Immature natural killer cell (primary cell): ENCODE data around the gene MGLL. TPM values are rescaled to one million over a fixed set of nuclear protein-coding genes. Genes with fewer than 3 reads are reported as not detected.

Experiments used
- DNase-seq, 3 donors: peaks; one replicate each; pipeline ENCODE4 v3.0.0; 2022; ENCODE audit warnings: mixed read lengths in 1 of 3
- H3K27ac Mint-ChIP-seq, 6 donors: one replicate each; pipeline ENCODE4 v1.8.0; 2020; ENCODE audit warnings: mixed read lengths in 6 of 6, mild to moderate bottlenecking in 5 of 6, inconsistent platforms in 4 of 6, moderate library complexity in 3 of 6
- H3K27me3 Mint-ChIP-seq, 3 donors: one replicate each; pipeline ENCODE4 v1.8.0; 2020 to 2021; ENCODE audit warnings: low read depth in 3 of 3, mild to moderate bottlenecking in 3 of 3, mixed read lengths in 3 of 3, moderate library complexity in 3 of 3, inconsistent platforms in 1 of 3
- H3K36me3 Mint-ChIP-seq, 3 donors: one replicate each; pipeline ENCODE4 v1.8.0; 2020; ENCODE audit warnings: mixed read lengths in 3 of 3, inconsistent platforms in 2 of 3, mild to moderate bottlenecking in 2 of 3
- H3K4me1 Mint-ChIP-seq, 2 donors: one replicate each; pipeline ENCODE4 v1.8.0; 2020; ENCODE audit warnings: inconsistent platforms in 2 of 2, mild to moderate bottlenecking in 2 of 2, mixed read lengths in 2 of 2, moderate library complexity in 1 of 2
- H3K4me3 Mint-ChIP-seq, 5 donors: one replicate each; pipeline ENCODE4 v1.8.0; 2020; ENCODE audit warnings: mild to moderate bottlenecking in 5 of 5, mixed read lengths in 5 of 5, inconsistent platforms in 3 of 5, moderate library complexity in 3 of 5
- H3K9me3 Mint-ChIP-seq, 6 donors: one replicate each; pipeline ENCODE4 v1.8.0; 2020; ENCODE audit warnings: mild to moderate bottlenecking in 6 of 6, mixed read lengths in 6 of 6, inconsistent platforms in 4 of 6, moderate library complexity in 3 of 6
- polyA plus RNA-seq, 3 donors: library from polyadenylated mRNA; unstranded; fragments of 300-500 nt; fragmentation: Illumina TruSeq; gene quantifications; one replicate each; pipeline ENCODE4 v1.2.3, GENCODE V29; 2021

MGLL gene
- polyA plus RNA-seq, result 1 to 10 TPM; 2.6 to 3.6 (median 2.6) TPM

DNA sequence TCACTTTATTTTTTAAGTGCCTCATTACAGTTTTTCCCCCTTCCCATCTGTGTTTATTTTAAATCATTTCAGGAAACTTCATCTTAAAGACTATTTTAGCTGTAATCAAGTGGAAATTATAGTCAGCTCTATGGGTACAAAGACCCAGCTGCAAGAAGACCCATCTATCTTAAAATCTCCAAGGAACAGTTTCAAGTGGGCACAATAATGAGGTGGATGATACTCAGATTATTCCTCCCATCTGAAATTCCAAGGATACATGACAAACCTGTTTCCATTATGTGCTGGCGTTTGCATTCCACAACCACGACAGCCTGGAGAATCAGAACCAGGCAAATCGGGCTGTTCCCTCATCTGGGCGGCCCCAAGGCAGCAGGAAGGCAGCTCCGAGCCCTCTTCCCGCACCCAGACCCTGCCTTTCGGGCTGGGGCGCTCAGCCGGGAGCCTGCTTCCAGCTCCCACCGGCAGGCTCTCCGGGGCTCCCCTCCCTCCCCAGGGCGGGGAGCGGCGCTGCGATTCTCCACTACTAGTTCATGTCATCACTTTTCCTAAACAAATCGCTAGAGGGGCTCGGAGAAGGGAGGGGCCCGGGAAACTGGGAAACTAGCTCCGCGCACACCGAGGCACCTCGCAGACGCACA is at the start of gene MGLL:
Gene MGLL, minus strand, starts transcription at position 475 of the 641 bp plus-strand sequence. Its CDS starts 197 bp downstream, at position 278.
- Mint-ChIP-seq H3K4me3 (peak within 1 kb of the TSS; percentile 68 to 89 (median 85)), H3K36me3 (peaks cover 0 to 4% (median 0%) of the 10 kb centered on the region in 3 donors), H3K27me3 (peaks cover 1 to 24% (median 8%) of the 10 kb centered on the region in 3 donors), H3K27ac (no peak within 1 kb of the TSS), H3K9me3 (no peaks in the 10 kb centered on the region), H3K4me1 (peaks cover 9 to 14% of the 10 kb centered on the region in 2 donors)
- DNase-seq, result no peak

DNA sequence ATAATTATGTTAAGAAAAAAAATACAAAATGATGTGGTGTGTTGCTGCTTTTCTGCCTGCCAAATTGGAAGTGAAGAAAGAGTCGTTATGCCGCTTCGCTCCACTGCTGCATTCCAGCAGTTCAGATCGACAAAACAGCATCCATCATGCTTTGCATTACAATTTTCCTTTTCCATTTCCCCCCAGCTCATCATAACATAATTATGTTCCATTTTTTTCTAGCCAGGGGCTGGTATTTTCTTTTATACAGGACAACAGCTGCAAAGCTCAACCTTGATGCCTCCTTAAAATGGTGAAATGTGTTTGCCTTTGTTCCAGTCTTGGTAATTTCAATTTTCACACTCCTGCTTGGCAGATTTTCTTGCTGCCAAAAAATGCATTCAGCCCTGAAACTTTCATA is 47.8 kb upstream of the MGLL start:
- Mint-ChIP-seq H3K9me3 (no peaks in the 10 kb centered on the region), H3K4me1 (no peaks in the 10 kb centered on the region), H3K27me3 (peaks cover 0 to 11% (median 0%) of the 10 kb centered on the region in 3 donors), H3K27ac (no peak overlapping the region), H3K4me3 (no peak overlapping the region), H3K36me3 (no peaks in the 10 kb centered on the region)
- no peak for DNase-seq

DNA sequence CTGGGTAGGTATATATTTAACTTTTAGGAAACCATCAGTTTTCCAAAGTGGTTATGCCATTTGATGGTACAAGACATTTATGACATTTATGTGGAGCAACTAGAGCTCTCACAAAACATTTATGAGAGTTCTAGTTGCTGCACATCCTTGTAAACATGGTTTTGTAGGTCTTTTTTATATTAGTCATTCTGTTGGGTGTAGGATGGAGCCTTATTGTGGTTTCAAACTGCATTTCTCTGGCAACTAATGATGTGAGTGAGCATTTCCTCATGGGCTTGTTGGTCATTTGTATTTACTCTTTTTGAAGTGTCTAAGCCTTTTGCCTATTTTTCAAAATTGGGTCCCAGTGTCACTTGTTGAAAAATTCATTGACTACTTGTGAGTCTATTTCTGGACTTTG is 45.7 kb upstream of the MGLL start:
- H3K4me1 Mint-ChIP-seq, result no peaks in the 10 kb centered on the region
- no peaks in the 10 kb centered on the region for H3K36me3 Mint-ChIP-seq
- H3K4me3 Mint-ChIP-seq, result no peak overlapping the region
- DNase-seq, result no peak
- peaks cover 0 to 11% (median 0%) of the 10 kb centered on the region in 3 donors for H3K27me3 Mint-ChIP-seq
- H3K9me3 Mint-ChIP-seq, result no peaks in the 10 kb centered on the region
- no peak overlapping the region for H3K27ac Mint-ChIP-seq

DNA sequence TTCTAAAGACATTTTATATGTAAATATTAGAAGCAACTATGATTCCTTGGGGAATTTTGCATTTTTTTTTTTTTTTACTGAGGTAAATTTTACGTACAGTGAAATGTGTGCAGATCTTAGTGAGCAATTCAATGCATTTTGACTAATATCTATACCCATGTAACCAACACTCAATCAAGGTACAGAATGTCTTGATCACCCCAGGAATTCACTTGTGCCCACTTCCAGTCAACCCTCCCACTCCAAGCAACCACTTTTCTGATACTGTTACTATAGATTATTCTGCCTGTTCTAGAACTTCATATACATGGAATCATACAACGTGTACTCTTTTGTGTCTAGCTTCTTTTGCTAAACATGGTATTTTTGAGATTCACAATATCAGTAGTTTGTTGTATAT is 45.1 kb upstream of the MGLL start:
- H3K4me1 Mint-ChIP-seq, result no peaks in the 10 kb centered on the region
- H3K9me3 Mint-ChIP-seq, result no peaks in the 10 kb centered on the region
- H3K27me3 Mint-ChIP-seq, result peaks cover 0 to 10% (median 0%) of the 10 kb centered on the region in 3 donors
- no peak overlapping the region for H3K4me3 Mint-ChIP-seq
- DNase-seq, result no peak
- H3K27ac Mint-ChIP-seq, result no peak overlapping the region
- no peaks in the 10 kb centered on the region for H3K36me3 Mint-ChIP-seq

DNA sequence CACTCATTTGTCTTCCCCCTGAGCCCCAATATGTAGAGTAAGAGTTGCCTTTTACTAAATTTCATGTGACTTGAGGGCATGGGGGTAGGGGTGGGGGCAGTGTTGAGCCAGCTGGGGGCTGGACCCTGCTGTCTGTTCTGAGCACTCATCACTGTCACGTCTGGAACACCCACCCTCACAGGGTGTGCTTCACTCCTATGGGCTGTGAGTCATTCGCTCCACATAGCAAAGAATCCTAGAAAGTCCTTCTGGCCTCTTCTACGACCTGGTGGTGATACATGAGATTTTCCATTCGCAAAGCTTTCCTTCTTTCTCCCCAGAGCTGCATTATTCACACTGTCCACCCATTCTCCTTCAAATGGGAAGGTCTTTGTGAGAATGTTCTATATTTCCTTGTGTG is 43.6 kb upstream of the MGLL start:
- H3K27ac Mint-ChIP-seq, result no peak overlapping the region
- no peak for DNase-seq
- H3K4me3 Mint-ChIP-seq, result no peak overlapping the region
- peaks cover 0 to 7% (median 0%) of the 10 kb centered on the region in 3 donors for H3K27me3 Mint-ChIP-seq
- H3K4me1 Mint-ChIP-seq, result no peaks in the 10 kb centered on the region
- no peaks in the 10 kb centered on the region for H3K9me3 Mint-ChIP-seq
- no peaks in the 10 kb centered on the region for H3K36me3 Mint-ChIP-seq

DNA sequence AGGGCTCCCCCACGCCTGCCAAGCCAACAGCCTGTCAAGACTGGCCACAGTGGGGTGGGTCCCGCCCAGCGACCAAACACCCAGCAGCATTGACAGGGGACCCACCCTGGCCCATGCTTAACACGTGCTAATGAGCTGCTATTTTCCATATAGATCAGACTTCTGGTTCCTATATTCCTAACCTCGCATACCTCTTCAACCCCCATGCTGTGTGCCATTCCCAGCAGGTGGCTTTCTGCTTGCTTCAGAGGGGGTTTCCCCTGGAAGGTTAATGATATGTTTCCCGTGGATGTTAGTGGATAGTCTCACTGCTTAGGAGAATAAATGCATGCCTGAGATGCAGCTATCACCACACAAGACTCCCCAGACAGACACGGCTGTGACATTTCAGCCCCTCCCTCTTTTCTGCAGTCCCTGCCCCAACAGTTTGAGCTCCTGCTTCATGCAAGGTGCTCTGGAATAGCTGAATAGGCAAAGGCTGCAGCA is 37.9 kb upstream of the MGLL start:
- H3K27me3 Mint-ChIP-seq, result peaks cover 0 to 2% (median 2%) of the 10 kb centered on the region in 3 donors
- DNase-seq, result no peak
- H3K9me3 Mint-ChIP-seq, result no peaks in the 10 kb centered on the region
- H3K36me3 Mint-ChIP-seq, result no peaks in the 10 kb centered on the region
- H3K4me3 Mint-ChIP-seq, result no peak overlapping the region
- H3K27ac Mint-ChIP-seq, result no peak overlapping the region
- peaks cover 0 to 6% of the 10 kb centered on the region in 2 donors for H3K4me1 Mint-ChIP-seq

DNA sequence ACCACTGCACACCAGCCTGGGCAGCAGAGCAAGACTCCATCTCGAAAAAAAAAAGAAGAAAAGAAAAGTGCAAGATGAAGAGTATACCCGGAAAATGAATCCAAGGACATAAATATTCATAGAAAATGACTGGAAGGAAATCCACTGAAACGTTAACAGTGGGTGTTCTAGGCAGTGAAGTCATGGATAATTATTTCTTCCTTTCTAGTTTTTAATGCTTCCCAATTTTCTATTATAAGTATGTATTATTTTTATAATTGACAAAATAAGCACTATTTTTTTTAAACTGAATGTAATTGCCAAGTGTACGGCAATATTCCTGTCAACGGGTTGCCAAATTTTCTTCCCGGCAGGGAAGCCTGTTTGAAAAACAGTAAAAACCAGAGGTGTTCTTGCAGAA is 37.4 kb upstream of the MGLL start:
- Mint-ChIP-seq H3K4me1 (peaks cover 0 to 6% of the 10 kb centered on the region in 2 donors), H3K27ac (no peak overlapping the region), H3K9me3 (no peaks in the 10 kb centered on the region), H3K36me3 (no peaks in the 10 kb centered on the region), H3K4me3 (no peak overlapping the region), H3K27me3 (peaks cover 0 to 2% (median 2%) of the 10 kb centered on the region in 3 donors)
- DNase-seq, result no peak

DNA sequence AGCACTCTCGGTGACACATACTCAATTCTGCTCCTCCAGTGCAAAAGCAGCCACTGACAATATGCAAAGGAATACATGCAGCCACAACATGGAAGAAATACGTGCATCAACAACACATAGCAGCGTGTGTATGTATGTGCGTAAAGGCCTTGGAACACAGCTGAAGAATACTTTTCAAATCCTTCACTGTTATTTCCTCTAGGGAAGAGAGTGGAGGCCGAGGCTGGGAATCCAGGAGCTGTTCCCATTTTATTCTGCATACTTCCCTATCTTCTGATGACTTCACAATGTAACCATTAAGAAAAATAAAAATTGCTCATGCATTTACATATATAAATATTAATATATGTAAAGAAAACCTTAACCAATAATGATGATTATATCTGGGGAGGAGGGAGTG is 36.6 kb upstream of the MGLL start:
- Mint-ChIP-seq H3K9me3 (no peaks in the 10 kb centered on the region), H3K27me3 (peaks cover 0 to 2% (median 2%) of the 10 kb centered on the region in 3 donors), H3K36me3 (no peaks in the 10 kb centered on the region), H3K4me3 (no peak overlapping the region), H3K4me1 (peaks cover 0 to 6% of the 10 kb centered on the region in 2 donors), H3K27ac (no peak overlapping the region)
- no peak for DNase-seq

DNA sequence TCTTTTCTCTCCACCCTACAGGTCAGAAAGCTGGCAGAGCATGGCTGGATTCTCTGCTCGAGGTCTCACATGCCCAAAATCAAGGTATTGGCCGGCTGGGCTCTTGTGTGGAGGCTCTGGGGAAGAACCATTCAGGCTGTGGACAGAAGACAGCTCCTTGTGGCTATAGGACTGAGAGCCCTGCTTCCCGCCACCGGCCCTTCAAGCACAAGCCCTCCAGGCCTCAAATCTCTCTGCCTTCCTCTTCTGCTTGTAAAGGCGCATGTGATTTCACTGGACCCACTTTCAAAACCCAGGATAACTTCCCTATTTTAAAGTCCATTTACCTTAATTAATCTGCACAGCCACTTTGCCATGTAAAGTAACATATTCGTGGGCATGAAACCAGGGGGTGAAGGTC is 36.2 kb upstream of the MGLL start:
- H3K36me3 Mint-ChIP-seq, result no peaks in the 10 kb centered on the region
- DNase-seq, result no peak
- H3K4me3 Mint-ChIP-seq, result no peak overlapping the region
- no peak overlapping the region for H3K27ac Mint-ChIP-seq
- H3K27me3 Mint-ChIP-seq, result peaks cover 0 to 4% (median 2%) of the 10 kb centered on the region in 3 donors
- peaks cover 0 to 6% of the 10 kb centered on the region in 2 donors for H3K4me1 Mint-ChIP-seq
- no peaks in the 10 kb centered on the region for H3K9me3 Mint-ChIP-seq

DNA sequence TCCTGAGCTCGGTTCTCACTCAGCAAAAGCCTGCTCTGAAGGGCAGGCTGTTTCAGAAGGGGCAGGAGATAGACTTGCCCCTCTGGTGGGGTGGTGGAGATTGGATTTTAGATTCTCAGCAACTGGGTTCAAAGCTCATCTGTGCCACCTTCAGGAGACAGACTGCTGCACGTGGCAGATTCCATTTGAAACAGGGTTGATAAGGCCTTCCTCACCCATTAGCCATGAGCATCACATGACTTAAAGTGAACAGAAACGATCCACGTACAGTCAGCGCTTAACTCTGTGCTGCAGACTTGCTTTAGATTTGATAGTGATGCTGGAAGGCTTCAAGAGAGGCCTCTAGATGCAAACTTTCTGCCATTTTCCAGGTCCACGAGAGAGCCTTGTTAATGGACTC is 35.0 kb upstream of the MGLL start:
- Mint-ChIP-seq H3K4me3 (no peak overlapping the region), H3K27me3 (peaks cover 0 to 4% (median 2%) of the 10 kb centered on the region in 3 donors), H3K27ac (no peak overlapping the region), H3K4me1 (peaks cover 0 to 6% of the 10 kb centered on the region in 2 donors), H3K36me3 (no peaks in the 10 kb centered on the region), H3K9me3 (no peaks in the 10 kb centered on the region)
- no peak for DNase-seq

DNA sequence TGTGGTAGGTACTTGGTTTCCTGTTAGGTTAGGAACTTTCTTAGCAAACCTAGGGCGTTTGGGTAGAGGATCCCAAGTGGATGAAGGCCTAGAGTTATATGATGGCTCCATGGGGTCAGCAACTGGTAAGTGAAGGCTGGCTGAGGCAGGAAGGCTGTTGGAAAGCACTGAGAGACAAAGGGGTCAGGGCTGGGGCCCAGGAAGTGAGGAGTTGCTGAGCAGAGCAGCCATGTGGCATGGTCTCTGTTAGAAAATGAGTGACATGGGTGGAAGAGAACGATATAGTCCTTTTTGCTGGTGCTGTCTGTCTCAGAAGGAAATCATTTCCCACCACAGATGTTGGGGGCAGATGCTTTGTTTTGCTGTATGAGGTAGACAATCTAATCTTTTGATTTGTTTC is 34.5 kb upstream of the MGLL start:
- no peak for DNase-seq
- Mint-ChIP-seq H3K4me3 (no peak overlapping the region), H3K9me3 (no peaks in the 10 kb centered on the region), H3K36me3 (no peaks in the 10 kb centered on the region), H3K27ac (peak overlapping the region in 1 of 6 donors; percentile 1), H3K27me3 (peaks cover 0 to 4% (median 2%) of the 10 kb centered on the region in 3 donors), H3K4me1 (peaks cover 0 to 6% of the 10 kb centered on the region in 2 donors)

DNA sequence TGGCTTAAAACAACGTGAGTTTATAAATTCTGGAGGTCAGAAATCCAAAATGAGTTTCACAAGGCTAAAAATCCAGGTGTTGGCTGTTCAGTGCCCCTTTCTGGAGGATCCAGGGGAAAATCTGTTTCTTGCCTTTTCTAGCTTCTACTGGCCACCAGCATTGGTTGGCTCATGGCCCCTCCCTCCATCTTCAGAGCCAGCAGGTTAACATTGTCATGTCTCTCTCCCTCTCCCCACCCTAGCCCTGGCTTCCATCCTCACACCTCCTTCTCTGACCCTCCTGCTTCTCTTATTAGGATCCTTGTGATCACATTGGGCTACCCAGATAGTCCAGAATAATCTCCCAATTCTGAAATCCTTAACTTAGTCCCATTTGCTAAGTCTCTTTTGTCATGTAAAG is 32.9 kb upstream of the MGLL start:
- H3K27ac Mint-ChIP-seq, result no peak overlapping the region
- DNase-seq, result no peak
- H3K27me3 Mint-ChIP-seq, result peaks cover 0 to 4% (median 2%) of the 10 kb centered on the region in 3 donors
- H3K9me3 Mint-ChIP-seq, result no peaks in the 10 kb centered on the region
- H3K36me3 Mint-ChIP-seq, result no peaks in the 10 kb centered on the region
- H3K4me3 Mint-ChIP-seq, result no peak overlapping the region
- H3K4me1 Mint-ChIP-seq, result peaks cover 0 to 6% of the 10 kb centered on the region in 2 donors

DNA sequence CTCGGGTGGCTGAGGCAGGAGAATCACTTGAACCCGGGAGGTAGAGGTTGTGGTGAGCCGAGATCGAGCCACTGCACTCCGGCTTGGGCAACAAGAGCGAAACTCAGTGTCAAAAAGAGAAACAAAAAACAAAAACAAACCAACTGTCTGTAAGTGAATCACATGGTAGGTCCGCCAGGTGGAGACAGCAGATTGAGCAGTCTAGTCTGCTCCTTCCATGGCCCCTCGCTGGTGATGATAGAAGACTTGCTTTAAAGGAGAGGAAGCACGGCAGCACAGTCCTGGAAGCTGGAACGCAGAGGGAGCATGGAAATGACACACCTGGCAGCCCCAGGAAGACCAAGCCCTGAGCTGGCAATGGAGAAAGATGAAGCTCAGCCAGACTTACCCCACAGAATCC is 31.4 kb upstream of the MGLL start:
- H3K27ac Mint-ChIP-seq, result no peak overlapping the region
- H3K9me3 Mint-ChIP-seq, result no peaks in the 10 kb centered on the region
- DNase-seq, result no peak
- H3K36me3 Mint-ChIP-seq, result no peaks in the 10 kb centered on the region
- H3K27me3 Mint-ChIP-seq, result peaks cover 0 to 4% (median 0%) of the 10 kb centered on the region in 3 donors
- H3K4me1 Mint-ChIP-seq, result peaks cover 0 to 6% of the 10 kb centered on the region in 2 donors
- no peak overlapping the region for H3K4me3 Mint-ChIP-seq

DNA sequence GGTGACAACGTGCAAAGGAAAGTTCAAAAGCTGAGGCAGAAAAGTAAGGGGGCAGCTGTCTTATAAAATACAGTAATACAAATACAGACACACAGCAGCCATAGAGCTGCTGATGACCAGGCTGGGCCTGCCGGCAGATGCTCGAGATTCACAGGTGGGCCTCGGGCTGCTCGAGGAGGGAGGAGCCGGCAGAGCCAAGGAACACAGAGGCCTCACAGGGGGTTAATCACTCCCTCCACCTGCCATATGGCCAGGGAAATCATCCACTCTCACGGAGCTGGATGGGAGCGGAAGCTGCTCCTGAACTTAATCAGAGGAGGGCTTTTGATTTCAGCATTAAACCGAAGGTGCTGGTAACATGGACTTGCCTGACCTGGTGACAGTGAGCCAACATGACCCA is 29.6 kb upstream of the MGLL start:
- DNase-seq, result no peak
- Mint-ChIP-seq H3K9me3 (no peaks in the 10 kb centered on the region), H3K27me3 (peaks cover 0 to 7% (median 0%) of the 10 kb centered on the region in 3 donors), H3K4me3 (no peak overlapping the region), H3K27ac (no peak overlapping the region), H3K36me3 (no peaks in the 10 kb centered on the region), H3K4me1 (peaks cover 0 to 4% of the 10 kb centered on the region in 2 donors)

DNA sequence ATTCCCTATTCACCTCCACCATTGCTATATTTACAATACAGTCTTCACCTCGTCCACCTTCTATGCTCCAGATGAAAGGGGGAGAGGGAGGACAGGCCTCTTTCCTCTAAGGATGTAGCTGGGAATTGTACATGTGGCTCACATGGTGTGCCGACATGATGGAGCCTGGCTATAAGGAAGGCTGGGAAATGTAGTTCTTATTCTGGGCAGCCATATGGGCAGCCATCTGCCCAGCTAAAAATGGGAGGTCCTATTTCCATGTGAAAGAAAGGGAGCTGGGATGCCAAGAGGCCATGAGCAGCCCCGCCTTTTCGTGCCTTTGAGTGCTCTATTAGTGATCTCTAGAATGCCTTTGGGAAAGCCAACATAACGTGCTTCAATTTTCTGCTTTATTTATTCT is 27.1 kb upstream of the MGLL start:
- no peak overlapping the region for H3K4me3 Mint-ChIP-seq
- DNase-seq, result no peak
- no peaks in the 10 kb centered on the region for H3K4me1 Mint-ChIP-seq
- H3K27ac Mint-ChIP-seq, result no peak overlapping the region
- H3K27me3 Mint-ChIP-seq, result peaks cover 0 to 7% (median 1%) of the 10 kb centered on the region in 3 donors
- no peaks in the 10 kb centered on the region for H3K9me3 Mint-ChIP-seq
- no peaks in the 10 kb centered on the region for H3K36me3 Mint-ChIP-seq
